Endothelial cell of umbilical vein (primary cell): ENCODE results near the gene PGAP3. TPM values are rescaled to one million over a fixed set of nuclear protein-coding genes. Genes with fewer than 3 reads are reported as not detected.

Experiments used
- BruUV-seq: library from RNA; stranded (reverse); fragments of 400-500 nt; replicated peaks from 2 replicates; lab custom pipeline; 2021; lab: Mats Ljungman, UMichigan
- CTCF ChIA-PET: fragments of 300-600, 350-600 bp; sonication (Branson Sonifier 250); formaldehyde crosslinking; loops from one replicate; lab custom pipeline; 2021; ENCODE audit warnings: antibody characterized with exemption, inconsistent platforms; lab: Charles Lee
- POLR2A ChIA-PET: fragments of 300-600, 350-600 bp; sonication (Branson Sonifier 250); formaldehyde crosslinking; loops from one replicate; lab custom pipeline; 2021; ENCODE audit warnings: antibody characterized with exemption, inconsistent platforms; lab: Charles Lee
- DNase-seq: peaks from one replicate; pipeline ENCODE4 v3.0.0-alpha.2; 2011; ENCODE audit warnings: low read depth, low spot score
- FAIRE-seq: peaks from 2 replicates; lab custom pipeline; 2011; peaks lifted over from hg19 to GRCh38; lab: Jason Lieb, UNC
- H2AFZ ChIP-seq: 2 replicates; pipeline ENCODE4 v1.6.0; 2012; ENCODE audit warnings: low read depth, low read length, control low read depth, inconsistent platforms
- H3K27ac ChIP-seq: 2 replicates; pipeline ENCODE4 v1.5.1; 2011; ENCODE audit warnings: low read depth, mild to moderate bottlenecking, control low read depth, low read length, moderate library complexity; ENCODE audit not compliant: insufficient read depth
- H3K27me3 ChIP-seq, 2 experiments: 2 replicates each; pipeline versions ENCODE4 v1.6.0 to v1.6.1; 2011; ENCODE audit warnings: low read length in 2 of 2, mixed read lengths in 1 of 2; ENCODE audit not compliant: control insufficient read depth in 2 of 2, insufficient read depth in 2 of 2
- H3K36me3 ChIP-seq, 2 experiments: 2 replicates in 1 of 2; 3 replicates in 1 of 2; pipeline ENCODE4 v1.5.1; 2011; ENCODE audit warnings: low read length in 2 of 2, mild to moderate bottlenecking in 1 of 2, moderate library complexity in 1 of 2; ENCODE audit not compliant: control insufficient read depth in 2 of 2, insufficient read depth in 2 of 2; ENCODE audit errors: extremely low read depth in 1 of 2
- H3K4me1 ChIP-seq: 3 replicates; pipeline ENCODE4 v1.5.1; 2011; ENCODE audit warnings: mild to moderate bottlenecking, low read length; ENCODE audit not compliant: control insufficient read depth, insufficient read depth; ENCODE audit errors: extremely low read depth
- H3K4me2 ChIP-seq: 2 replicates; pipeline ENCODE4 v1.6.1; 2011; ENCODE audit warnings: low read length, control low read depth, mixed read lengths; ENCODE audit not compliant: insufficient read depth
- H3K4me3 ChIP-seq, 3 experiments: fragments of 200-600 bp in 1 of 3; sonication (generic), shearing (Covaris generic) in 1 of 3; replicated peaks in 1 of 3; 2 replicates each; pipeline ENCODE4 v1.5.1; 2011 to 2016; ENCODE audit warnings: control low read depth in 3 of 3, low read length in 3 of 3, mild to moderate bottlenecking in 2 of 3, inconsistent platforms in 1 of 3, low read depth in 1 of 3, moderate library complexity in 1 of 3; ENCODE audit not compliant: insufficient read depth in 1 of 3
- H3K79me2 ChIP-seq: 2 replicates; pipeline ENCODE4 v1.6.0; 2012; ENCODE audit warnings: low read length, inconsistent platforms; ENCODE audit not compliant: control insufficient read depth, insufficient read depth
- H3K9ac ChIP-seq: replicated peaks from 2 replicates; pipeline ENCODE3; 2011; ENCODE audit warnings: low read length, control low read depth; ENCODE audit not compliant: insufficient read depth; ENCODE audit errors: extremely low read depth
- H3K9me1 ChIP-seq: replicated peaks from 3 replicates; pipeline ENCODE4 v1.6.0; 2011; ENCODE audit warnings: mild to moderate bottlenecking, low read length; ENCODE audit not compliant: control insufficient read depth, insufficient read depth; ENCODE audit errors: extremely low read depth
- H3K9me3 ChIP-seq: replicated peaks from 2 replicates; pipeline ENCODE4 v1.5.1; 2012; ENCODE audit warnings: low read length, inconsistent platforms; ENCODE audit not compliant: control insufficient read depth, insufficient read depth
- H4K20me1 ChIP-seq: replicated peaks from 2 replicates; pipeline ENCODE3; 2011; ENCODE audit warnings: mild to moderate bottlenecking, low read length; ENCODE audit not compliant: control insufficient read depth, insufficient read depth; ENCODE audit errors: extremely low read depth
- EZH2 ChIP-seq: IDR thresholded peaks from 2 replicates; pipeline ENCODE4 v1.6.1; 2012; ENCODE audit warnings: borderline replicate concordance, low read depth, mild to moderate bottlenecking, moderate library complexity, low read length, inconsistent platforms; ENCODE audit not compliant: severe bottlenecking
- FOS ChIP-seq: IDR thresholded peaks from 2 replicates; pipeline ENCODE4 v1.6.1; 2011; ENCODE audit warnings: mild to moderate bottlenecking, low read length, moderate library complexity, borderline replicate concordance; ENCODE audit not compliant: insufficient read depth
- GATA2 ChIP-seq: IDR thresholded peaks from 2 replicates; pipeline ENCODE4 v1.7.0; 2011; ENCODE audit warnings: low read depth, mild to moderate bottlenecking, moderate library complexity, mixed read lengths, low read length; ENCODE audit not compliant: insufficient read length, insufficient read depth
- JUN ChIP-seq: IDR thresholded peaks from 2 replicates; pipeline ENCODE4 v1.6.1; 2011; ENCODE audit warnings: borderline replicate concordance, low read depth; ENCODE audit not compliant: insufficient read length, insufficient read depth
- MYC ChIP-seq: IDR thresholded peaks from one replicate; pipeline ENCODE4 v1.6.1; 2011; ENCODE audit warnings: mild to moderate bottlenecking, low read depth, low read length
- POLR2A ChIP-seq: IDR thresholded peaks from 2 replicates; pipeline ENCODE4 v1.6.1; 2012; ENCODE audit warnings: low read depth, mild to moderate bottlenecking, control low read depth, low read length
- POLR2AphosphoS5 ChIP-seq: IDR thresholded peaks from 2 replicates; pipeline ENCODE4 v1.6.1; 2012; ENCODE audit warnings: low read depth, mild to moderate bottlenecking, control low read depth, low read length, moderate library complexity; ENCODE audit not compliant: insufficient read depth
- dilution Hi-C: fragments of 300-500 bp; cut with MboI; formaldehyde crosslinking; loops from one replicate; pipeline ENCODE4 v1.15.0; 2019; ENCODE audit warnings: low sequenced_read_pairs; ENCODE audit not compliant: extremely low pct_ligation_motif_present
- intact Hi-C: fragments of 100-400 bp; cut with micrococcal nuclease; formaldehyde crosslinking; loops from one replicate; pipeline ENCODE4 v1.10.0; 2022
- polyA plus RNA-seq, 4 experiments: library from polyadenylated mRNA; depleted of rRNA in 3 of 4; stranded (reverse) in 3 of 4; unstranded in 1 of 4; fragments of >200 nt; gene quantifications; 2 replicates each; pipeline versions ENCODE4 v1.2.1 to v1.2.3, GENCODE V29; 2011 to 2012; ENCODE audit warnings: missing spikeins in 1 of 4
- total RNA-seq: library from RNA; stranded (reverse); gene quantifications from 2 replicates; pipeline ENCODE4 v1.2.3, GENCODE V29; 2021
- TF ChIP-seq, protein P1 (sequence below), 2 donors: IDR thresholded peaks; 1 replicate in 1 of 2; 2 replicates in 1 of 2; pipeline ENCODE4 v1.5.1; 2011; ENCODE audit warnings: low read length in 2 of 2, mild to moderate bottlenecking in 2 of 2, moderate library complexity in 2 of 2, control low read depth in 1 of 2, inconsistent platforms in 1 of 2, low read depth in 1 of 2; ENCODE audit not compliant: insufficient read depth in 1 of 2; ENCODE audit errors: extremely low read depth in 1 of 2
- TF ChIP-seq, protein P2 (sequence below): IDR thresholded peaks from 2 replicates; pipeline ENCODE4 v1.6.1; 2011; ENCODE audit not compliant: insufficient read depth, insufficient read length

PGAP3 gene
- total and polyA plus RNA-seq, 2 donors (not counting 3 experiments of a cell fraction or from before 2014, with no cell fraction given): 6.4 to 14.9 TPM

DNA sequence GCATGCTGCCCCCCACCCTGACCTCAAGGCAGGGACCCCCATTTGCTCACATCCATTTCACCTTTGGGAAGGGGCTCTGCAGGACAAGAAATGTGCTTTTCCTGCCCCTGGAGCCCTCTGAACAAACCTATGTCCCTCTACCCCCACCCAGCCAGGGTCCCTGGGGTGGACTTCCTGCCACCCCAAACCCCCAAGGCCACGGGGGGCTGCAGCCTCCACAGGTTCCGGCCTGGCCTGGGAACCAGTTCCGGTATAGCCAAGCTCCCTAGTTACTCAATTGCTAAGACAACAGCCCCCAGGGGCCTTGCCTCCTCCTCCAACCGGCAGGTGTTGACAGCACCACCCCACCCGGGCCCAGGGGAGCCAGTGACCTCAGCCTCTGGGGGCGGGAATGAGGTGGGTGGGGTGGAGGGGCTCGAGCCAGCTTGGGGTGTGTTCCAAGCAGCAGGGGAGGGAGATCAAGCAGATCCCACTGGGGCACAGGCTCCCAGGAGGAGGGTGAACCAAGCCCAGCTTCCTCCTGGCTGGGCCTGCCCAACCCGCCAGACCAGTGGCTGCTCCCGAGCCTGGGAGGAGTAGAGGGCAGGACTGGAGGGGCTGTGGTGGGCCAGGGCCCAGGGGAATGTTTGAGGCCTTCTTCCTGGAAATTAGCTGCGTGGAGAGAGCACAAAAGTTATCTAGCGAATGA is 13.0 kb downstream of the PGAP3 start:
- Histone ChIP-seq H3K4me2 (no peak overlapping the region), H3K9me1 (no peaks in the 10 kb centered on the region), H3K79me2 (no peaks in the 10 kb centered on the region), H3K4me3 (no peak overlapping the region), H3K36me3 (no peaks in the 10 kb centered on the region), H3K9ac (no peak overlapping the region), H4K20me1 (no peaks in the 10 kb centered on the region), H3K27me3 (no peaks in the 10 kb centered on the region), H3K9me3 (no peaks in the 10 kb centered on the region), H3K4me1 (no peaks in the 10 kb centered on the region), H3K27ac (no peak overlapping the region), H2AFZ (no peak overlapping the region)
- CTCF ChIA-PET: interaction anchor here (0.7 to 13.1 kb wide), 6 partner anchors 8 to 55 kb away, joined by 3 to 291 read pairs (median 4); partner anchors contain the start of gene ERBB2
- dilution Hi-C loops (no loop called here), intact Hi-C loops (no loop called here)
- no TSS peak for BruUV-seq
- POLR2A ChIA-PET: no interaction called here
- TF ChIP-seq POLR2AphosphoS5 (no peak), EZH2 (no peak), POLR2A (no peak), JUN (no peak), FOS (no peak), GATA2 (no peak), MYC (no peak)
- TF ChIP-seq, protein P1, sequence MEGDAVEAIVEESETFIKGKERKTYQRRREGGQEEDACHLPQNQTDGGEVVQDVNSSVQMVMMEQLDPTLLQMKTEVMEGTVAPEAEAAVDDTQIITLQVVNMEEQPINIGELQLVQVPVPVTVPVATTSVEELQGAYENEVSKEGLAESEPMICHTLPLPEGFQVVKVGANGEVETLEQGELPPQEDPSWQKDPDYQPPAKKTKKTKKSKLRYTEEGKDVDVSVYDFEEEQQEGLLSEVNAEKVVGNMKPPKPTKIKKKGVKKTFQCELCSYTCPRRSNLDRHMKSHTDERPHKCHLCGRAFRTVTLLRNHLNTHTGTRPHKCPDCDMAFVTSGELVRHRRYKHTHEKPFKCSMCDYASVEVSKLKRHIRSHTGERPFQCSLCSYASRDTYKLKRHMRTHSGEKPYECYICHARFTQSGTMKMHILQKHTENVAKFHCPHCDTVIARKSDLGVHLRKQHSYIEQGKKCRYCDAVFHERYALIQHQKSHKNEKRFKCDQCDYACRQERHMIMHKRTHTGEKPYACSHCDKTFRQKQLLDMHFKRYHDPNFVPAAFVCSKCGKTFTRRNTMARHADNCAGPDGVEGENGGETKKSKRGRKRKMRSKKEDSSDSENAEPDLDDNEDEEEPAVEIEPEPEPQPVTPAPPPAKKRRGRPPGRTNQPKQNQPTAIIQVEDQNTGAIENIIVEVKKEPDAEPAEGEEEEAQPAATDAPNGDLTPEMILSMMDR (IDR thresholded peaks at IDR 0.05; ENCODE audit: extremely low read depth in 1 of 2, insufficient read depth in 1 of 2, low read depth in 1 of 2, low read length in 2 of 2): no peak
- TF ChIP-seq, protein P2, sequence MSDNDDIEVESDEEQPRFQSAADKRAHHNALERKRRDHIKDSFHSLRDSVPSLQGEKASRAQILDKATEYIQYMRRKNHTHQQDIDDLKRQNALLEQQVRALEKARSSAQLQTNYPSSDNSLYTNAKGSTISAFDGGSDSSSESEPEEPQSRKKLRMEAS: no peak
- FAIRE-seq: no peak
- no peak for DNase-seq
